HepG2 (cell line): ENCODE data around the gene MARF1. TPM values are rescaled to one million over a fixed set of nuclear protein-coding genes. Genes with fewer than 3 reads are reported as not detected.
"Not testable (repeated sequence)": the region's sequence is repeated elsewhere in the genome, so short reads cannot be mapped to it uniquely, and the experiment has no call there.

Source experiments
- CEBPB ChIP-seq: IDR thresholded peaks from 2 replicates; pipeline ENCODE4 v1.6.1; 2011; ENCODE audit warnings: low read depth, low read length, improper control_type of control experiment, borderline replicate concordance
- CEBPG ChIP-seq: IDR thresholded peaks from 2 replicates; pipeline ENCODE4 v1.6.1; 2016
- DNMT3B ChIP-seq: conservative IDR thresholded peaks from 2 replicates; pipeline ENCODE4 v1.6.1; 2016; ENCODE audit warnings: missing biosample characterization, control low read depth
- ELF1 ChIP-seq: sonication (generic); formaldehyde crosslinking; IDR thresholded peaks from 2 replicates; pipeline ENCODE4 v1.4.0; 2020; ENCODE audit warnings: missing genetic modification reagents
- KDM1A ChIP-seq: IDR thresholded peaks from 2 replicates; pipeline ENCODE4 v1.6.1; 2016; ENCODE audit warnings: missing compliant biosample characterization
- PITX1 ChIP-seq: sonication (generic); formaldehyde crosslinking; IDR thresholded peaks from 2 replicates; pipeline ENCODE4 v1.5.1; 2020; ENCODE audit warnings: mild to moderate bottlenecking, missing genetic modification reagents
- POGZ ChIP-seq: sonication (generic); formaldehyde crosslinking; IDR thresholded peaks from 2 replicates; pipeline ENCODE4 v1.4.0; 2020; ENCODE audit warnings: mild to moderate bottlenecking, missing genetic modification reagents
- SOX6 ChIP-seq, 2 experiments: fragments of 450-650 bp in 1 of 2; sonication (generic) in 1 of 2; formaldehyde crosslinking in 1 of 2; IDR thresholded peaks; 2 replicates each; pipeline versions ENCODE4 v1.4.0 to v1.6.1; 2017 to 2020; ENCODE audit warnings: antibody characterized with exemption in 1 of 2, mild to moderate bottlenecking in 1 of 2, missing genetic modification reagents in 1 of 2
- SP5 ChIP-seq: IDR thresholded peaks from 2 replicates; pipeline ENCODE4 v1.6.1; 2016; ENCODE audit warnings: low read depth, borderline replicate concordance
- THAP11 ChIP-seq: IDR thresholded peaks from 2 replicates; pipeline ENCODE4 v1.6.1; 2016; ENCODE audit warnings: missing biosample characterization, missing genetic modification reagents
- YEATS4 ChIP-seq: sonication (generic); formaldehyde crosslinking; IDR thresholded peaks from 2 replicates; pipeline ENCODE4 v1.4.0; 2020; ENCODE audit warnings: missing genetic modification reagents, borderline replicate concordance
- ZNF460 ChIP-seq: sonication (generic); formaldehyde crosslinking; IDR thresholded peaks from 2 replicates; pipeline ENCODE4 v1.5.1; 2020; ENCODE audit warnings: missing genetic modification reagents, mild to moderate bottlenecking, borderline replicate concordance
- polyA plus RNA-seq, 8 experiments: library from polyadenylated mRNA; depleted of rRNA in 3 of 8; stranded (reverse) in 7 of 8; unstranded in 1 of 8; fragments of >200 nt; fragmentation: Illumina TruSeq in 4 of 8; extraction: Trizol in 4 of 8; gene quantifications; 2 replicates each; pipeline versions ENCODE4 v1.2.1 to v1.2.3, GENCODE V29; 2011 to 2016; ENCODE audit warnings: low read depth in 4 of 8, missing spikeins in 1 of 8, mixed read lengths in 1 of 8; ENCODE audit not compliant: insufficient read depth in 1 of 8
- total RNA-seq, 5 experiments: library from RNA; depleted of rRNA; stranded (reverse); fragments of >200 nt; fragmentation: Illumina TruSeq; extraction: Trizol; gene quantifications; 2 replicates each; pipeline ENCODE4 v1.2.3, GENCODE V29; 2016; ENCODE audit warnings: low read depth in 1 of 5
- TF ChIP-seq, protein P1 (sequence below): sonication (generic); formaldehyde crosslinking; IDR thresholded peaks from 2 replicates; pipeline ENCODE4 v1.5.1; 2020; ENCODE audit warnings: mild to moderate bottlenecking, missing genetic modification reagents
- TF ChIP-seq, protein P2 (sequence below): sonication (generic); formaldehyde crosslinking; IDR thresholded peaks from 2 replicates; pipeline ENCODE4 v1.4.0; 2020; ENCODE audit warnings: missing genetic modification reagents, mild to moderate bottlenecking, borderline replicate concordance

Gene MARF1
- total and polyA plus RNA-seq, 2 of the 13 experiments (the other 11 are each of a cell fraction or from before 2014, with no cell fraction given): 8.7 to 20.7 TPM

DNA sequence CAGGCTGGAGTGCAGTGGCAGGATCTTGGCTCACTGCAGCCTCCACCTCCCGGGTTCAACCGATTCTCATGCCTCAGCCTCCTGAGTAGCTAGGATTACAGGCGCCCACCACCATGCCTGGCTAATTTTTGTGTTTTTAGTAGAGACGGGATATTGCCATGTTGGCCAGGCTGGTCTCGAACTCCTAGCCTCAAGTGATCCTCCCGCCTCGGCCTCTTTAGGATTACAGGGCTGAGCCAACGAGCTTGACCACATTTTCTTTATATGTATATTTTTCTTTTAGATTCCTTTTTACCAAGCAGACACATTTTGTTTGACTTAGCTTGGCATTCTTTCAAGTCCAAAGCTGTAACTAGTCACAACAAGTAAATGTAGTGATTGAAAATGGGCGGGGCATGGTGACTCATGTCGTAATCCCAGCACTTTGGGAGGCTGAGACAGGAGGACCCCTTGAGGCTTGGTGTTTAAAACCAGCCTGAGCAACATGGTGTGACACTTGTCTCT is 2.1 kb upstream of the MARF1 start (continued):
- TF ChIP-seq, protein P1, sequence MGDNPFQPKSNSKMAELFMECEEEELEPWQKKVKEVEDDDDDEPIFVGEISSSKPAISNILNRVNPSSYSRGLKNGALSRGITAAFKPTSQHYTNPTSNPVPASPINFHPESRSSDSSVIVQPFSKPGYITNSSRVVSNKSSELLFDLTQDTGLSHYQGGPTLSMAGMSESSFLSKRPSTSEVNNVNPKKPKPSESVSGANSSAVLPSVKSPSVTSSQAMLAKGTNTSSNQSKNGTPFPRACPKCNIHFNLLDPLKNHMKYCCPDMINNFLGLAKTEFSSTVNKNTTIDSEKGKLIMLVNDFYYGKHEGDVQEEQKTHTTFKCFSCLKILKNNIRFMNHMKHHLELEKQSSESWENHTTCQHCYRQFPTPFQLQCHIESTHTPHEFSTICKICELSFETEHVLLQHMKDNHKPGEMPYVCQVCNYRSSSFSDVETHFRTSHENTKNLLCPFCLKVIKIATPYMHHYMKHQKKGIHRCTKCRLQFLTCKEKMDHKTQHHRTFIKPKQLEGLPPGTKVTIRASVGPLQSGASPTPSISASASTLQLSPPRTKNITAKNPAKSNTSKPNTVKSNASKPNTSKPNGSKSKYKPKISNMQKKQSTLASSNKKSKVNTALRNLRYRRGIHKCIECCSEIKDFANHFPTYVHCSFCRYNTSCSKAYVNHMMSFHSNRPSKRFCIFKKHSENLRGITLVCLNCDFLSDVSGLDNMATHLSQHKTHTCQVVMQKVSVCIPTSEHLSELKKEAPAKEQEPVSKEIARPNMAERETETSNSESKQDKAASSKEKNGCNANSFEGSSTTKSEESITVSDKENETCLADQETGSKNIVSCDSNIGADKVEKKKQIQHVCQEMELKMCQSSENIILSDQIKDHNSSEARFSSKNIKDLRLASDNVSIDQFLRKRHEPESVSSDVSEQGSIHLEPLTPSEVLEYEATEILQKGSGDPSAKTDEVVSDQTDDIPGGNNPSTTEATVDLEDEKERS (CRISPR knock-in tag): peak; percentile 94
- peak; percentile 70 for TF ChIP-seq CEBPG
- TF ChIP-seq SOX6 (IDR thresholded peaks at IDR 0.05): not testable (repeated sequence)
- 0 out of 2 replicates have a peak, but pooled peaks have one; percentile 10 for TF ChIP-seq SOX6 (CRISPR knock-in tag; IDR thresholded peaks at IDR 0.05)
- peak; percentile 23; the same call in 1 of the 2 replicates for TF ChIP-seq YEATS4 (CRISPR knock-in tag)
- peak; percentile 63 for TF ChIP-seq CEBPB
- 0 out of 2 replicates have a peak, but pooled peaks have one; percentile 40 for TF ChIP-seq POGZ (CRISPR knock-in tag)
- TF ChIP-seq ZNF460 (CRISPR knock-in tag): peak; percentile 65; the same call in 1 of the 2 replicates
- peak; percentile 66; the same call in 1 of the 2 replicates for TF ChIP-seq PITX1 (CRISPR knock-in tag)
- 0 out of 2 replicates have a peak, but pooled peaks have one; percentile 14 for TF ChIP-seq THAP11 (CRISPR knock-in tag)
- 0 out of 2 replicates have a peak, but pooled peaks have one; percentile 53 for TF ChIP-seq DNMT3B
- TF ChIP-seq, protein P2, sequence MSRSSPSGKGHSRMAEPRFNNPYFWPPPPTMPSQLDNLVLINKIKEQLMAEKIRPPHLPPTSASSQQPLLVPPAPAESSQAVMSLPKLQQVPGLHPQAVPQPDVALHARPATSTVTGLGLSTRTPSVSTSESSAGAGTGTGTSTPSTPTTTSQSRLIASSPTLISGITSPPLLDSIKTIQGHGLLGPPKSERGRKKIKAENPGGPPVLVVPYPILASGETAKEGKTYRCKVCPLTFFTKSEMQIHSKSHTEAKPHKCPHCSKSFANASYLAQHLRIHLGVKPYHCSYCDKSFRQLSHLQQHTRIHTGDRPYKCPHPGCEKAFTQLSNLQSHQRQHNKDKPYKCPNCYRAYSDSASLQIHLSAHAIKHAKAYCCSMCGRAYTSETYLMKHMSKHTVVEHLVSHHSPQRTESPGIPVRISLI (CRISPR knock-in tag): peak; percentile 15; the same call in 1 of the 2 replicates
- TF ChIP-seq KDM1A (CRISPR knock-in tag): peak; percentile 76; the same call in 1 of the 2 replicates
- TF ChIP-seq ELF1 (CRISPR knock-in tag): 0 out of 2 replicates have a peak, but pooled peaks have one; percentile 13
- peak; percentile 83 for TF ChIP-seq SP5 (CRISPR knock-in tag)
